ENCODE results near the gene NFIB.

NFIB gene

DNA sequence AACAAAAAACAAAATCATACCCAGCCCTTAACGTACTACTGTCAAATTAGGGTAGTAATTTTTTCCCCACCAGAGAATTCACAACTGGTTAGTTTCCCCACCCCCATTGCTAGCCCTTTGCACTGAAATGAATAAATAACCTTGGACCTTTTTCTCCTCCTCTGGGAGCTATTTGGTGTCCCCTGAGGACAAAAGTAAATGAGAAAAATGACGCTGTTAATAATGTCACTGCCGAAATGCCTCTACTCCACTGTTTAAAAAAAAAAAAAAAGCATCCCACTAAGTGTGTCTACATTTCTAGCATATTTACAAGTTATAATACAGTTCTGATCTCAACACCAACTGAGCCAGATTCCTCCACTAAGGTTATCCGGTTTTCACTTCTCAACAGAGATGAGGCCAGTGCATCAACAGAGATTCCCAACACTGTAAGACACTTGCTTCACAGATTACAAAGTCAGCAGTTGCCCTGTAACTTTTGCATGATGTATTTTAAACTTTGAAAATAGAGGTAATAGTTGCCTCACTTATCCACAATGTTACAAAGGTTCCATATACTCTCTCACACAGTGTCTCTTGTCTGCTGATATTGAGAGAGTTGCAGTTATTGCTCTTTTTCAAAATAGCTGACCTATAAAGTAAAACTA is 5.1 kb upstream of the NFIB start:
- no peak for DNase-seq (ENCODE audit: low read depth)

DNA sequence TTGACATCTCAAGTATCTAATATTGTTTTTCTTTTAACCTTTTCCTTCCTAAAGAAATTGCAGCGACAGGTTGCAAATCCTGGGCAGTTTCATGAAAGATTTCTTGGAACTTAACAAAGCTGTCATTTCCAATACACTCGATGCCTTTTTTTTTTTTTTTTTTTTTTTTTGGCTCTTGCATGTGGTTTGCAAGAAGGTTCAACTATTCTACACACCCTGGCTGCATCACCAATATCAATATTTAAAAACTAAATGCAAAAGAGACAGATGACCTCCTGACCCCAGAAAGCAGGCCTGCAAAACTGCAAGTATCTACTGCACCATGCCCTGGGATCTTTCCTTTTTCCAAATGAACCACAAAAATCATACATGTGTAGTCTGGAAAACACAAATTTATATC is 4.4 kb upstream of the NFIB start:
- DNase-seq (ENCODE audit: low read depth), result no peak

DNA sequence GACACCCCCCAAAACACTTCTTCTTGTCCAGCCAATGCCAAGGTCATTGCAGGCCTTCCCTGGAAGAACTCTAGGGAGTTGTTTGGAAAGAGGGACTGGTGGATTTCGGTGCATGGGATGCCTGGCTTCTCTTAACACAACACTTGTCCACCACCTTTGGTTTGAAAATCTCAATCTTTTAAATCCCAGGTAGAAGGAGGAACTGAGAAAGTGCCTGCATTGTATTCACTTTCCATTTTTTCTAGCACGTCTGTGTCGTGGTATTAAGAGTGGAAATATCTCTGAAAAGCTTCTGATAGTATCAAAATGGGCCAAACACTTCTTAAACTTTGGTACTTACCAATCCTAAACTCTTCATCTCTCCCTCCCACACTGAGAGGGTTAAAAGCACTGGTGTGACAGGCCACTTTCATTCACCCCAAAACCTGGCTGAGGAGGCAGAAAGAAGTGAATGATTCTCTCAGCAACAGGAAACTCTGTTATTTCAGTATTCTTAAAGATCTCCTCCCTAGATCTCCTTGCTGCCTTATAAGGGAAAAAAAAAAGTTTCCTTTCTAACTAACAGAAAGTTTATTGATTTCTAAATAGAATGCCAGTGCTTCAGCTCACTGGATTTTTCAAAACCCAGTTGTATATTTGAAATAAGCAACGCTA is 3.9 kb upstream of the NFIB start:
- no peak for DNase-seq (ENCODE audit: low read depth)

DNA sequence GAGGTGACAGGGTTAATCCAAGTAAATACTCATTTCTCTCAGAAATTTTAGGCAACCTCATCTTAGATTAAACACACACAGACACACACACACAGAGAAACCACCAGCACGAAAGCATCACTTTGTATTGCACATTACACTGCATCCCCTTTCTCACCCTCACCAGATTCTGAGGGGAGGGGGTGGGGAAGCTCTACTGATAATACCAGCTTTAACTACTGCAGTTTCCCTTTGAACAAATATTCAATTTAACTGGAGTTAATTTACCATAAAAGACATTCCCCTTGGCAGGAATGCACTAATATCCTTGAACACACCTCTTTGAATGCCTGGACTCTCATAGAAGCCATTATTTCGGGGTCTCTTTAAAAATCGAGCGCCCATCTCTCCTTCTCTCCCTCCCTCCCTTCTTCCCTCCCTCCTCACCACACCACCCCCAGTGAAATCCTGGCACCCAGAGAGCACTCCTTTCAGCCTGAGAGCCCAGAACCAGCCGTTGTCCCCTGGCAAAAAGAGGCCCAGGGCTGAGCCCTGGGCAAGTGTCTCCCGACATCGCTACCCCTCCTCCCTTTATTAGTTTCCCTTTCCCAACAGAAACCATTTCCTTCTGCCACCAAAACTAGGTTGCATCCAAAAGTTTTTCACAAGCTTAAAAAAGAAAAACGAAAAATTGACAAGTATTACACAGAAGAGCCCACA is 2.8 kb upstream of the NFIB start:
- no peak for DNase-seq (ENCODE audit: low read depth)

DNA sequence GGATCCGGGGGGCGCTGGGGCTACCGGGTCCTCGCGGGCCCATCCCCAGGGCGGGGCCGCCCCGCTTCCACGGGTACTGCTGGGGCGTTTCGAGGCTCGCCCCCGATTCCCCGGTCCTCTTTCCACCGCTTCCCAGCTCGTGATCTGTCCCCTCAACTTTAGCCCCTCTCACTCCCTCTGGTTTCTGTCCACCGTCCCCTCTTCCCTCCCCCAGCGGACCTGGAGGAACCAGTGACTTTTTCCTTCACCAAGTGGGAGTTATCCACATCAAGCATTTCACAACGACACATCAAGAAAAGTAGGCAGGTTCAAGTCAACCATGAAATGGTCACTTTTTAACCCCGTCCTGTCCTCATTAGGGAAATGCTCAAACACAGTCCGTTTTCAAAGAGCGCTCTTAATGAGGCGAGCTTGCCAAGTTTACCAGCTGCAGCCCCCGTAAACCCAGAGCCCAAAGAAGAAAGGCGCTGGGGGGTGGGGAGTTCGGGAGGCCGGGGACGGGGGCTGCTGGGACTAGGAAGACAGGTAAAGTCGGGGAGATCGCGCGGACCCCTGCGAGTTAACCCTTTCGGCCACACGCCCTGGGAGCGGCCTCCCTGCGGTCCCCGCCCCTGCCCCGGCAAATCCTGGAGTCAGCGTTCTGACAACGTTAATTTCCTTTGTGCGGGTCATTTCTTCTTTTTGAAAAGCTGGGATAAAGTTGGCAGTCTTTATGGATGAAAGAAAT is 2.1 kb upstream of the NFIB start:
- DNase-seq (ENCODE audit: low read depth), result peak; percentile 65

DNA sequence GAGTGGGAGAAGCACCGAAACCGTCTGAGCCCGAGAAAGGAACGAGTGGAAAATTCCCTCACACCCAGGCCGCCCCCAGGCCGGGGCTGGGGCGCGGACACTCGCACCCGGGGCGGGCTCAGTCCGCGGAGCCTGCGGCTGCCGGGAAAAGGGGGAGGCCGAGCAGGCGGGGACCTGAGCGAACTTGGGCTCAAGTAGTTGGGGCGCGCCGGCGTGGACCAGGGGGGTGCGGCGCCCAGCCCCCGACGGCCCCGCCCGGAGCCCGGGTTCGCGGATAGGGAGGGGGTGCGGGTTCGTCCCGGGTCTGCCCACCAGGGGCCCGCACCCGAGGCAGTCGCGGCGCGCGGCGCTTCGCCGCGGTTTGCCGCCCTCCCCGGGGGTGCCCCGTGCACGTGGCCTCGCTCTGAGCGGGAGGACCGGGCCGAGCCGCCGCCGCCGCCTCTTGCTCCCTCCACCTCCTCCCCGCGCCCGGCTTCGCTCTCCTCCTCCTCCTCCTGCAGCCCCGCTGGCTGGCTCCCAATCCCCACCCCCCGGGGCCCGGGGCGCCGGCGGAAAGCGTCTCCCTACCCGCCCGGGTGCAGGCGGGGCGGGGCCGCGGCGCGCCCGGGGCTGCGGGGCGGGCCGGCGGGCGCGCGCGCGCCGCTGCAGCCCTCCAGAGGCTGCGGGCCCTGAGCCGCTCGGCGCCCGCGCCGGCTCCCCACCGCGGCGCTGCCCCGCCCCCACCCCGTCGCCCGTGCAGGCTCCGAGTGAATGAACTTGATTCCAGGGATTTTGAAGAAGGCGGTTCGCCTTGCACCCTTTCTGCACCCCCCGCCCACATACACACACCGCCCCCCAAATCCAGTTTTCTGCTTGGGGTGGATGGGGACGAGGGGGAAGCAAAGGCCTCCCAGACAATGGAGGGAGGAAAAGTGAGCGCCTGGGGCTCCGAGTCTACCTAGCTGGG is 1.3 kb upstream of the NFIB start:
- DNase-seq (ENCODE audit: low read depth), result peak; percentile 86

DNA sequence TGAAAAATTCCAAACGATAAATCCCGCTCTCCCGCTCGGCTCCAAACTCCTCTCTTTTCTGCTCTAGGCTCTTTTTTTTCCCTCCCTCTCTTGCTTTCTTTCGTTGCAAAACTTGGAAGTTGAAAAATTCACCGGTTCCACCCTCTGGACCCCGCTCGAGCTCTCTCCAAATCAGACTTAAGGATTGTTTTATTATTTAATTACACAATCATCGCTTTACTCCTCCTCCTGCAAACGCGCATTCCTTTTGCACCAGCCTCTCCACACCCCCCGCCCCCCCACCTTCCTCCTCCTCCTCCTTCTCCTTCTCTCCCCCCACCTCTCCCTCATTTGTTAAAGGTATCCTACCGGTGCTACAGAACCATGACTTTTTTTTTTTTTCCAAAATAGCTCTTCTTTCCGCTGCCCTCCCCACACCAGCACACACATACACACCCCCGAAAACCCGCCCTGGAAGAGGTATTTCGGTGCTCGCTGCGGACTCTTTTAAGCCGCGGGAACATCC is 535 bp upstream of the NFIB start:
- DNase-seq (ENCODE audit: low read depth), result peak; percentile 94

DNA sequence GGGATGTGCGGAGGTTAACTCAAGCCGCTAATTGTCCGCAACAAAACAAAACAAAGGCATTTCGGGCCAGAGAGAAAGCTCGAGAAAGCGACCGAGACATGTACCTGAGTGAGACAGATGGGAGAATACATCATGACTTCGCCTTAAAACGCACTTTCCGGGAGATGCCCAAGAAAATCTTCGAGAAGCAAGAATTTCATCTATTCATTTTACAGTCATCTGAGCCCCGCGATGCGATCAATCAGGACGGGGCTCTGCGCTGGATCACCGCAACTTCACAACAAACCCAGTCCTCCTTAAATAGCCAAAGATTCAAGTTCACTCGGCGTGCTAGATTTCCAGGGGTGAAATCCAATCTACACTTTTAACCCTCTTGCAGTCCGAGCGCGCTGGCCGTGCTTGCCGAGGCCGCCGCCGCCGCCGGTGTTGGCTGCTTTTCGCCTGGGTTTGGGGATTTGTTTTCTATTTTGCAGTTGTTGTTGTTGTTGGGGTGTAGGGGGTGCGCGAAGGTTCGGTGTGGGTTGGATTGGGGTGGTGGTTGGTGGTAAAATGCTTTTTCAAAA is 482 bp downstream of the NFIB start:
- DNase-seq (ENCODE audit: low read depth), result peak; percentile 61

DNA sequence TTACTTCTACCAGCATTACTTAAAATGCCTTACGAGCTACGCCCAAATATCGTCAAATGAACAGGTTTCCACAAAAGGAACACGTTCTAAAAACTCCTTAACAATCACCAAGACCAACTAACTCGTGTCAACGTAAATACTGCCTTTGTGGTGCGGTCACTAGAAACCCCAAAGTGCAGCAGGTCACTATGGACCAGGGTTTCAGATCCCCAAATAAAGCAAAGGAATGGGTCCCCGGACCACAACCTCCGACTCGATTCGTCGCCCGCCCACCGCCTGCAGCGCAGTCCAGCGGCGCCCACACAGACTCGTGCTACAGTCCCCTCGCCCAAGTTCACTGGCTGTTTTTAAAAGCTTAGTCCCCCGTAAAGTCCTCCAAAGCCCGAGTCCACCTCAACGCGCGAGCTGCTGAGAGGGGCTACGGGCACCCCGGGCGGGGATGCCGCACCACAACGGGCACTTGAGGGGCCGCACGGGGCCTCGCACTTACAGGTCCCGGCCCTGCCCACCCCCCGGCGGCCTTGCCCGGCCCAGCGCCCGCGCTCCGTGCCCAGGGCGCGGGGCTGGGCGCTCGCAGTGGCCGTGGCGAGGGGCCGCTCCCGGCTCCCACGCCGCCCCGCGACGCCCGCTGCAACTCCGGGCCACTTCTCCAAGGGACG is 1.1 kb downstream of the NFIB start:
- DNase-seq (ENCODE audit: low read depth), result no peak

DNA sequence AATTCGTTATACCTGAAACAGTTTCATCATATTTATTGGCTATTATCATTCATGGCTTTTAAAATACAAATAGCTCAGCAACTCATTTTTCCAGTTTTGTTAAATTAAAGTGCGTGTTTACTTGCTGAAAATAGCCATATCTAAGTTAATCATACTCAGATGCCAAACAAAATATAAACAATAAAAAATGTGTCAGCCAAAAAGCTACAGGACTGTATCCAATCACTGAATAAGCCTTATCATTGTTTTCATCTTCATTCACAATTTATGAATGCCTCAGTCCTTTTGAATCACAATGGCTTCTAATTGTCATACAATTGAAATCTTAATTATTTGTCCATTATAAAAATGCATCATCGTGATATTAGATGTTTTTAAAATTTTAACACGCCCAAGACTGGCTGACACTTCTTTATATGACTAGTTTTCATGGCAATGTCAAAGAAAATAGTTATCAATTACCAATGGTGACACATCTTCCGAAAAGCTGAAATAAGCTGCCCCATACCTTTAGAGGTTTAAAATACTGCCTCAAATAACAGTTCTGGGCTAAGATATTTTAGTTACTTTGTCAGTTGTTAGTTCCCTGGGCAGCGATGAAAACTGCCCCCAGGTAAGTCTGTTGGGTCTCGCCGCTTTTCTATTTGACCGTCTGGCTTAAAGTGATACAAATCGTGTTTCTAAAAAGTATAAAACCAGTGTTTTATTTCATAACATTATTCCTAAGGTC is 1.8 kb downstream of the NFIB start:
- no peak for DNase-seq (ENCODE audit: low read depth)

DNA sequence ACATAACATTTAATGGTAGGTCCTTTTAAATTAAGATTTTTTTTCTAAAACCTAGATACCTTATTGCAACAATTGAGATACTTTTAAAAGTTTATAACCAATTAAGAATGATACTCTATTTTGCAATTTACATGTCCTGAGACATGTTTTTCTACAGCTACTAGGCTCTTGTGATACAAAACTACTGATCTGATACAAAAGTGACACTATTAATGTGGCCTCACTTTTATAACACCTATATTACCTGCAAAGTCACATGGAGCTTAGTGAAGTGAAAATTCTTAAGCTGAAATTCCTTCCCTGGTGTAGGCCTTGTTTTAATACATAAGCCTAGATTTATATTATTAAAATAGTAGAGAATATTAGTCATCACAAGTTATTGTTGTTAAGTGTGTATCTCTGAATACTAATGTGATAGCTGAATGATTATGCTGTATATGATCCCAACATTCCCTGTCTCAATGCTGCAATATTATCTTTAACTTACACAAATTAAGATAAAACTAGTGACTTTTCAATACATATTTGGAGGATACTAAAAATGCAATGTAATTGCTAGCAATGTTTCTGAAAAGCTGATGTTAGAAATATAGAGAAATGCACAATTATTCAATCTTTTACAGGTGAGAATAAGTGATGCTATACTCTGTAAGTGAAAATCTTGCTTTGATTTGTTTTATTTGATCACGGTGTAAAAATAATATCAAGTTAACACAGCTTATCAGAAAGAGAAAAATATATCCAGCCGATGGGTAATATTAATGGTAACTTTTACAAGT is 2.6 kb downstream of the NFIB start:
- no peak for DNase-seq (ENCODE audit: low read depth)

DNA sequence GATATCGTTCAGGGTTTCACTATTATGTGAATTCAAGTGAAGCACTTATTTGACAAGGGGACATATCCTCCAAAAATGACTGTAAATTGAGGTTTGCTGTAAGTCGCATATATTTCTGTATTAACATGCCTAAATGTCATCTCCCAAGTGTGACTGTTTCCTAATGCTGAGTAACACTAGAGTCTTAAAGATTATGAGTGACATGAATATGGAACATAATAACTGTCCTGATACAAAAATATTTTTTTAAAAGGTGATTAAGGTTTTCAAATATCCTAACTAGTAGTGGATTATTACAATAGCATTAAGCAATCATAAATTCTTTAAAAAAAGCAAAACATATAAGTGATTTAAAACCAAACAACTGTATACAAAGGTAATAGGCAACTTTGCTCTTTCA is 3.6 kb downstream of the NFIB start:
- no peak for DNase-seq (ENCODE audit: low read depth)

DNA sequence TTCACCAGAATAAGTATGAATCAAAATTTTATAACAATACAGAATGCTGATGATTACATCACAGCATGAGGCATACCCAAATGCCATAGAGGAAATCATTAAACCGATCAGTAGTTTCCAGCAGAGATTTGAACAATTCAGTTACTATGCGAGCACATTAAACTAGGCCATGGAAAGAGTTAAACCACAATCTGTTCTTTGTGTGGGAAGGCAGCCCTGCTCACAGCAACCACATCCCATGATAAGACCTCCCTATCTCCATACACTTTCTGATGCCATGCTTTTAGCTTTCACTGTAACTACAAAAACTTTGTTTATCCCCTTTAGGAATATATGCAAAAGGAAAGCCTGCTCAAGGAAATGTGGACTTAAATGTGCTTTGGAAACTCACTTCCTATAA is 4.5 kb downstream of the NFIB start:
- peak; percentile 92 for DNase-seq (ENCODE audit: low read depth)

DNA sequence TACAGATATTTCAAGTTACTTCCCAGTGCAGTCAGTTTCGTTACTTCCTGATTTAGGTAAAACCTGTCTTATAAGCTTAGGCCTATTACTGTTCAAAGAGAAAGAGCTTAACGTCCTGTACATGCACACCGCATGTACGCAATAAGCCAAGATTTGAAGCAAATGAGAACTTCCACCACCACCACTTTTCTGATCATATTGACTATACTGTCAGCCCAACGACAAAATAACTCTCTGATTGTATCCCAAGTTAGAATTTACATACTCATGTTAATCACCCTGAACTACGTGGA is 5.1 kb downstream of the NFIB start:
- no peak for DNase-seq (ENCODE audit: low read depth)

DNA sequence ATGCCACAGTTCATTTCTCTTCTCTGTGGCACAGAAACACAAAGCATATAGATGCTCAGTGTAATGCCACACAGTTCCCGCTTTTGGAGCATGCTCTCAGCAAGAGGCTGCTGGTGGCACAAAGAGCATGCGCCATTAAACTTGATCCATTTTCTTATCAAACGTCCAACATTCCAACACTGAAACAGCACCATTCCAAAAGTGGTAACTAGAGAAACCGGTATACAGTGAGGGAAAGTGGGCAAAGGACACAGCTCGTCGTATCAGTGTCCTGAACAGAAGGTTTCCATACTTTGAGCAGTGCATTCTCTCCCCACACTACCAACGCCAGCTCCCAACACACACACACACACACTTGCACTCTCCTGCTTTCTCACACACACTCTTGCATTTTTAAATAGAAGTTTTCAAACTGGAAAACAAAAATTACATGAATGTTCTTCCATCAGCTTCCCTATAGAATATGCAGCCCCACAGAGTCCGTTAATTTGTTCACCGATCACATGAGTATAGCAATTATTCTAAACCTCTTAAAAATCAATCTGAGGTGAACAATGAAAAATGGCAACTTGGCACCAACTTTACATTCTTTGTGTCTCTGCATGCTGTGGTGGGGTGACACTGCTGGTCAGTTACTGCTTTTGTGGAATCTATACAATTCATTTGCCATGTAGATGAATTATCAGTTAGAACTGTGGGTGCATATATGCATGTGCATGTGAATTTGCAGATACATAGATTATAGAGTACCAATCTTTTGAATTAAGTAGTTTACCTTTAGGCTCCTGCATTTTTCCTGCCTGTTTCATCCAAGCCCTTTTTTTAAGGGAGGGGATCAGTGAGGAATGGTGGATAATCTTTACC is 5.7 kb downstream of the NFIB start:
- DNase-seq (ENCODE audit: low read depth), result no peak

DNA sequence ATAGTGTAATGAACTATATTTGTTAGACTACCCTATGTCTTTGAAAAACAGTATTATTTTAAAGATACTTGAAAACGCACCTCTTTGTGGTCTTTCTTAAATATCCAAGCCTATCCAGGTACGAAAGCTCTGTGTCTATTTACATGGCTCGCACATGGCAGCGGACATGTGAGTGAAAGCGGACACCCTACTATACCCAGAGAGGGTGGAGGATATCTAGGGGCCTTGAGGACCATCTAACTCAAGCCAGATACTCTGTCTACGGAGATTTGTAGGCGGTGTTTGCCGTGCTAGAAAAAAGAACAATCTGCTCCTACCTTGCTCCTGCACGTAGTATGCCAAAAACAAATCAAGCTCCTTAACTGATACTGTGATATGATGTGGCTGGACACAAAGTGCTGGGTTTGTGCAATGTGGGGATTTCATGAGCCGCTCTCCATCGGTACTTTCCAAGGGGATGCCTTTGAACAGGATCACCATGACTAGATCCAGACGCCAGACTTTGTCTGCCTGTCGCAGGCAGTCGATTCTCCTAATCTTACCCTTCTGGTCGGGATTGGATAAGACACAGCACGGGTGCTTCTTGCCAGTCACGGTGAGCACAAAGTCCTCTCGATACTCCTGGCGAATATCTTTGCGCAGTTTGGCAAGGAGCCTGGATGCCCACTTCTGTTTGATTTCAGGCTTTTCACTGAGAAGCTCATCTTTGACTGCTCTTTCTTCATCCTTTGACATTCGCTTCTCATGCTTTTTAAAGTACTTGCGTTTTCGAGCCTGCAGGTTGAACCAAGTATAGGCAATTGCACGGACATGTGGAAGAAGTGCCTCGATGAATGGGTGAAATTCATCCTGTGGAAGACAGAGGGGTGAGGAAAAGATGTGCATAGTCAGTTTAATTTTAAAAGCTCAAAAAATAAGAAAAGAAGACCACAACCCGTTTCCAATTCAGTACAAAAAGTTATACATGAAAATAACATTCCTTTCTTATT is 7.0 kb downstream of the NFIB start:
- no peak for DNase-seq (ENCODE audit: low read depth)

DNA sequence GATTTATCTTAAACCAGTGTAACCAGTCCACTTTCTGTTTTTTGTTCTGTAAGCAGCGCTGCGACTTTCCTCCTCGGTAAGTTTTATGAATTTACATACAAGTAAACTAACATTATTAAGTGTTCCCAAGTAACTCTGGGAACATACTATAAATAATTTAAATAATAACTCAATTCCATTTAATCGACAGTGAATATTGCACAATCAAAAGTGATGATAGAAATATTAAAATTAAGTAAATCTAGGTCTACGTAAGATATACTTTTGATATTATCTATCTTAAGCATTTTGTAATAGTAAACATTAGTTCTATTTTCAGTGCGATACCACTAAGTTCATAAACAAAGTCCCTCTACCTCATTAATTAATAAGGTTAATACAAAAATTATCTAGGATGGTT is 7.8 kb downstream of the NFIB start:
- no peak for DNase-seq (ENCODE audit: low read depth)
